Stimulated activated effector memory CD8-positive, alpha-beta T cell treated with anti-CD3 and anti-CD28 coated beads, Interleukin-12 subunit alpha, Interleukin-12 subunit beta, amount 100 ng/mL, for 72 hours (primary cell): ENCODE data around the gene AGAP1.

Source experiments
- ATAC-seq: fragments of 150-1000 bp; cut with Tn5 transposase; 2 replicates; pipeline ENCODE4 v1.10.0; 2021
- DNase-seq, 2 donors: peaks; one replicate each; pipeline ENCODE4 v3.0.0; 2021 to 2022; ENCODE audit warnings: low spot score in 2 of 2
- H3K27ac Mint-ChIP-seq: one replicate; pipeline ENCODE4 v1.8.0; 2022; ENCODE audit warnings: mild to moderate bottlenecking, mixed read lengths
- H3K36me3 Mint-ChIP-seq: one replicate; pipeline ENCODE4 v1.8.0; 2022; ENCODE audit warnings: mild to moderate bottlenecking, mixed read lengths
- H3K4me1 Mint-ChIP-seq: one replicate; pipeline ENCODE4 v1.8.0; 2022; ENCODE audit warnings: mixed read lengths
- H3K4me3 Mint-ChIP-seq: one replicate; pipeline ENCODE4 v1.8.0; 2022; ENCODE audit warnings: mild to moderate bottlenecking, mixed read lengths
- H3K9me3 Mint-ChIP-seq: one replicate; pipeline ENCODE4 v1.8.0; 2022; ENCODE audit warnings: mixed read lengths

Gene AGAP1

GRCh38 chr2:236109061-236109460 lies 615.2 kb downstream of the AGAP1 start:
- ATAC-seq (no peak), DNase-seq (no peak)
- Mint-ChIP-seq H3K36me3 (peaks cover 9% of the 10 kb centered on the region), H3K9me3 (no peaks in the 10 kb centered on the region), H3K27ac (no peak overlapping the region), H3K4me3 (no peak overlapping the region), H3K4me1 (peaks cover 7% of the 10 kb centered on the region)

- DNase-seq (no peak), ATAC-seq (no peak)
- H3K4me1 Mint-ChIP-seq: peaks cover 7% of the 10 kb centered on the region
- H3K36me3 Mint-ChIP-seq: peaks cover 9% of the 10 kb centered on the region
- no peak overlapping the region for H3K27ac Mint-ChIP-seq
- H3K9me3 Mint-ChIP-seq: no peaks in the 10 kb centered on the region
- H3K4me3 Mint-ChIP-seq: no peak overlapping the region
These were observed 615.6 kb downstream of the AGAP1 start for GRCh38 chr2:236109473-236109872.

GRCh38 chr2:236112466-236112865 lies 618.6 kb downstream of the AGAP1 start:
- H3K27ac Mint-ChIP-seq: no peak overlapping the region
- ATAC-seq: no peak

GRCh38 chr2:236113425-236113824 lies 619.6 kb downstream of the AGAP1 start:
- Mint-ChIP-seq H3K9me3 (no peaks in the 10 kb centered on the region), H3K4me3 (no peak overlapping the region), H3K27ac (no peak overlapping the region), H3K36me3 (peaks cover under 1% of the 10 kb centered on the region), H3K4me1 (peaks cover 7% of the 10 kb centered on the region)
- ATAC-seq (no peak), DNase-seq (no peak)

More at GRCh38 chr2:236112466-236112865, 618.6 kb downstream of the AGAP1 start:
- peaks cover 13% of the 10 kb centered on the region for H3K4me1 Mint-ChIP-seq
- H3K4me3 Mint-ChIP-seq: no peak overlapping the region
- H3K9me3 Mint-ChIP-seq: no peaks in the 10 kb centered on the region
- peaks cover 9% of the 10 kb centered on the region for H3K36me3 Mint-ChIP-seq
- no peak for DNase-seq

- Mint-ChIP-seq H3K27ac (no peak overlapping the region), H3K4me3 (no peak overlapping the region), H3K9me3 (no peaks in the 10 kb centered on the region), H3K4me1 (peaks cover 9% of the 10 kb centered on the region), H3K36me3 (no peaks in the 10 kb centered on the region)
- ATAC-seq (no peak), DNase-seq (no peak)
These were observed 620.1 kb downstream of the AGAP1 start for GRCh38 chr2:236113948-236114347.

GRCh38 chr2:236114959-236115358 lies 621.1 kb downstream of the AGAP1 start:
- Mint-ChIP-seq H3K9me3 (no peaks in the 10 kb centered on the region), H3K4me3 (no peak overlapping the region), H3K4me1 (peaks cover 11% of the 10 kb centered on the region), H3K27ac (no peak overlapping the region), H3K36me3 (no peaks in the 10 kb centered on the region)
- ATAC-seq (no peak), DNase-seq (no peak)

GRCh38 chr2:236117401-236117800 lies 623.6 kb downstream of the AGAP1 start:
- DNase-seq (no peak), ATAC-seq (no peak)
- Mint-ChIP-seq H3K27ac (no peak overlapping the region), H3K36me3 (no peaks in the 10 kb centered on the region), H3K4me1 (peaks cover 11% of the 10 kb centered on the region), H3K4me3 (no peak overlapping the region), H3K9me3 (no peaks in the 10 kb centered on the region)

- no peaks in the 10 kb centered on the region for H3K36me3 Mint-ChIP-seq
- DNase-seq: no peak
These were observed 624.0 kb downstream of the AGAP1 start for GRCh38 chr2:236117861-236118269.

GRCh38 chr2:236119003-236119402 lies 625.2 kb downstream of the AGAP1 start:
- no peaks in the 10 kb centered on the region for H3K9me3 Mint-ChIP-seq
- no peak for DNase-seq
- no peak for ATAC-seq
- no peaks in the 10 kb centered on the region for H3K36me3 Mint-ChIP-seq
- no peak overlapping the region for H3K4me3 Mint-ChIP-seq
- H3K27ac Mint-ChIP-seq: peak overlapping the region; percentile 35
- peaks cover 11% of the 10 kb centered on the region for H3K4me1 Mint-ChIP-seq

More at GRCh38 chr2:236117861-236118269, 624.0 kb downstream of the AGAP1 start:
- no peaks in the 10 kb centered on the region for H3K9me3 Mint-ChIP-seq
- H3K4me3 Mint-ChIP-seq: no peak overlapping the region
- H3K4me1 Mint-ChIP-seq: peaks cover 11% of the 10 kb centered on the region
- ATAC-seq: no peak
- H3K27ac Mint-ChIP-seq: no peak overlapping the region

GRCh38 chr2:236119476-236119875 lies 625.6 kb downstream of the AGAP1 start:
- H3K36me3 Mint-ChIP-seq: no peaks in the 10 kb centered on the region
- DNase-seq (no peak), ATAC-seq (no peak)
- no peaks in the 10 kb centered on the region for H3K9me3 Mint-ChIP-seq
- no peak overlapping the region for H3K4me3 Mint-ChIP-seq
- peaks cover 11% of the 10 kb centered on the region for H3K4me1 Mint-ChIP-seq
- H3K27ac Mint-ChIP-seq: peak overlapping the region; percentile 35

GRCh38 chr2:236120141-236120601 lies 626.3 kb downstream of the AGAP1 start:
- Mint-ChIP-seq H3K4me3 (no peak overlapping the region), H3K27ac (no peak overlapping the region), H3K4me1 (peaks cover 6% of the 10 kb centered on the region), H3K9me3 (no peaks in the 10 kb centered on the region), H3K36me3 (peaks cover 4% of the 10 kb centered on the region)
- no peak for ATAC-seq
- no peak for DNase-seq

- H3K27ac Mint-ChIP-seq: no peak overlapping the region
- no peak for DNase-seq
- H3K4me1 Mint-ChIP-seq: peaks cover 5% of the 10 kb centered on the region
- peaks cover 7% of the 10 kb centered on the region for H3K36me3 Mint-ChIP-seq
- H3K4me3 Mint-ChIP-seq: no peak overlapping the region
- H3K9me3 Mint-ChIP-seq: no peaks in the 10 kb centered on the region
- ATAC-seq: no peak
These were observed 627.0 kb downstream of the AGAP1 start for GRCh38 chr2:236120829-236121228.

GRCh38 chr2:236121546-236121945 lies 627.7 kb downstream of the AGAP1 start:
- Mint-ChIP-seq H3K36me3 (peaks cover 7% of the 10 kb centered on the region), H3K4me1 (peaks cover 5% of the 10 kb centered on the region), H3K9me3 (no peaks in the 10 kb centered on the region), H3K27ac (no peak overlapping the region), H3K4me3 (no peak overlapping the region)
- no peak for DNase-seq
- ATAC-seq: no peak

GRCh38 chr2:236122236-236122635 lies 628.4 kb downstream of the AGAP1 start:
- Mint-ChIP-seq H3K27ac (no peak overlapping the region), H3K9me3 (no peaks in the 10 kb centered on the region), H3K4me3 (no peak overlapping the region), H3K4me1 (peaks cover 5% of the 10 kb centered on the region), H3K36me3 (peaks cover 7% of the 10 kb centered on the region)
- DNase-seq (no peak), ATAC-seq (no peak)

GRCh38 chr2:236123716-236124115 lies 629.9 kb downstream of the AGAP1 start:
- Mint-ChIP-seq H3K4me3 (no peak overlapping the region), H3K4me1 (peaks cover 5% of the 10 kb centered on the region), H3K36me3 (peaks cover 7% of the 10 kb centered on the region), H3K27ac (no peak overlapping the region), H3K9me3 (no peaks in the 10 kb centered on the region)
- no peak for ATAC-seq
- DNase-seq: no peak

GRCh38 chr2:236124182-236124893 lies 630.5 kb downstream of the AGAP1 start:
- Mint-ChIP-seq H3K4me1 (no peaks in the 10 kb centered on the region), H3K27ac (no peak overlapping the region), H3K9me3 (no peaks in the 10 kb centered on the region), H3K36me3 (peaks cover 7% of the 10 kb centered on the region), H3K4me3 (no peak overlapping the region)
- ATAC-seq (no peak), DNase-seq (no peak)
